ENCODE measurements around the gene PEMT.

- TF ChIP-seq YY1 (IDR thresholded peaks at IDR 0.05; ENCODE audit: insufficient read depth, insufficient read length) = no peak
- TF ChIP-seq ZNF274 (IDR thresholded peaks at IDR 0.05; ENCODE audit: low read depth, low read length) = no peak
Measured at GRCh38 chr17:17593222-17593620, 1.7 kb upstream of the PEMT start.
